Stimulated activated CD4-positive, alpha-beta T cell treated with anti-CD3 and anti-CD28 coated beads, Interleukin-12 subunit alpha, Interleukin-12 subunit beta, amount 100 ng/mL, for 4 hours (primary cell): Measurements from ENCODE around the gene GALNT17.
A peak's percentile ranks its signal among the peaks of the same experiment; 100 is the strongest.
"Not testable (repeated sequence)": the region's sequence is repeated elsewhere in the genome, so short reads cannot be mapped to it uniquely, and the experiment has no call there.

Experiments
- DNase-seq: peaks from one replicate; pipeline ENCODE4 v3.0.0-alpha.2; 2020

GALNT17 gene

DNA sequence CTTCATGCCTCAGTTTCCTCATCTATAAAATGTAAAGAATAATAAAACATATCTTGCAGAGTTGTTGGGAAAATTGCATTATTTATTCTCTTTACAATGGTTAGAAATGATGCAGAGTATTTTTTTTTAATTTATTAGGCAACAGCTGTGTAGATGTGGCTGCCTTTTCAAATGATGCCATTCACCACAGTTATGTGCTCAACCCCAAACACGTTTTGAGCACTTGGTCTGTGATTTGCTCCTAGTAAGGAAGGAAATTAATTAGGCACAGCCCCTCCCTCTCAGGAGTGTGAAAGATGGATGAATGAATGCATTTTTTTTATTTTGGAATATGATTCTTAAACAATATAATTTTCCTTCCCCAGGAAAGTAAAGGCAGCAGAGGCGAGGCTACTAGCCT lies 575.1 kb downstream of the GALNT17 start:
- no peak for DNase-seq

DNA sequence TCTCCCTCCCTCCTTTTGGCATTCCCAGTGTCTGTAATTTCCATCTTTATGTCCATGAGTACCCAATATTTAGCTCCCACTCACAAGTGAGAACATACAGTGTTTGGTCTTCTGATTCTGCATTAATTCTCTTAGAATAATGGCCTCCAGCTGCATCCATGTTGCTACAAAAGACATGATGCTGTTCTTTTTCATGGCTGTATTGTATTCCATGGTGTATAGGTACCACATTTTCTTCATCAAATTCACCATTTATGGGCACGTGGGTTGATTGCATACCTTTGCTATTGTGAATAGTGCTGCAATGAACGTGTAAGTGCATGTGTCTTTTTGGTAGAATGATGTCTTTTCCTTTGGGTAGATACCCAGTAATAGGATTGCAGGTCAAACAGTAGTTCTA lies 576.8 kb downstream of the GALNT17 start:
- no peak for DNase-seq

- no peak for DNase-seq
Observed at GRCh38 chr7:71710442-71710841, 578.5 kb downstream of the GALNT17 start.

DNA sequence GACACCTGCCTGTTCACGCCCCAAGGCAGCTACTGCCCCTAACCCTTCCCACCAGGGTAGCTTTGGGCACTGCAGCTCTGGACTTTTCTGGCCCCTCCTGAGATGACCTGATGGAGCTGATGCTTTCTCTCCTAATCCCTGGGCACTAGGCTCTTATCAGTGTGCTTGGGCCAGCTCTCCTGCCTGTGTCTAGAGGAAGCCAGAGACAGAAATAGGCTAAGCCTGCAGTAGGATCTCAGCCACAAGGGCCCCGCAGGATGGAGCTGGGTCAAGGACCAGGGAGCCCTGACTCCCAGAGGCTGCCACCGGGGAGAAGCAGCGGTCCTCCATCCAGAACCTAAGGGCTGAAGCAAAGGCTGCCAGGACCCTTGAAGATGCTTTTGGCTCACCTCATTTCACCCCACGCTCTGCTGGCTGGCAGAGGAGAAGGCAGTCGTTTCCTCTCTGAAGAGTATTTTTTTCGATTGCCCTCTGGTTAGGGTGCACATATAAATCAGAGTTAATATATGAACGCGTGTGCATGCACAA lies 580.8 kb downstream of the GALNT17 start:
- DNase-seq: no peak

DNA sequence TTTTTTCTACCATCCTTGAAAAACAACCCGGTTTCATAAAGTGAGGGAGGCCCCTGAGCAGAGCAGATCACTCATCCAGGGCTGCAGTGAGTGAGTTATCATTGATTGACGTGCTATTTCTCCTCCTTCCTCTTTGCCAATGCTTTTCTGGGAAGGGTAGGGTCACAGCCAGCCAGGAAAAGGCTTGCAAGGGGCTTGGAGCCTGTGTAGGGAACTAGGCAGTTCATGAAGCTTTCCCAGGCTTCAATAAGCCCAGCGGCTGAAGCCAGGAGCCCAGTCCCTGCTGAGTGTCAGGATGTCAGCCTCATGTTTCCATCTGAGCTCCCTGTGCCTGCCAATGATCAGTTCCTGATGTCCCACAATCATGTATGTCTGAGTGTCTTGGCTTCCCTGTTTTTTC lies 584.7 kb downstream of the GALNT17 start:
- no peak for DNase-seq

GRCh38 chr7:71718563-71718962 lies 586.6 kb downstream of the GALNT17 start:
- no peak for DNase-seq

- no peak for DNase-seq
Observed at GRCh38 chr7:71721742-71722141, 589.8 kb downstream of the GALNT17 start.

DNA sequence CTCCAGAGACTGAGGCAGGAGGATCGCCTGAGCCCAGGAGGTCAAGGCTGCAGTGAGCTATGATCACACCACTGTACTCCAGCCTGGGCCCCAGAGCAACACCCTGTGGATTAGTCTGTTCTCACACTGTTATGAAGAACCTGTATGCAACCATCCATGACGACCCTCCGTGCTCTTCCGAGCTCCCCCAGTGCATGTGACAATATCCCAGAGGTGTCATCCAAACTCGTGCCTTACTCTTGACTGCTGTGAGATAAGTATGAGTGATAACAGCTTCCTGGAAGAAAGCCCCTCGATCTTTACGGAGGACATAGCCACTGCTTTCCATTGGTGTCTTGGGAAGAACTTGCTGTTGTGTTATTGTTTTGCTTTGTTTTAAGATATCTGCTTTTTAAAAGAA lies 591.9 kb downstream of the GALNT17 start:
- no peak for DNase-seq

GRCh38 chr7:71727347-71727746 lies 595.4 kb downstream of the GALNT17 start:
- no peak for DNase-seq

- DNase-seq: no peak
Observed at GRCh38 chr7:71731740-71732139, 599.8 kb downstream of the GALNT17 start.

DNA sequence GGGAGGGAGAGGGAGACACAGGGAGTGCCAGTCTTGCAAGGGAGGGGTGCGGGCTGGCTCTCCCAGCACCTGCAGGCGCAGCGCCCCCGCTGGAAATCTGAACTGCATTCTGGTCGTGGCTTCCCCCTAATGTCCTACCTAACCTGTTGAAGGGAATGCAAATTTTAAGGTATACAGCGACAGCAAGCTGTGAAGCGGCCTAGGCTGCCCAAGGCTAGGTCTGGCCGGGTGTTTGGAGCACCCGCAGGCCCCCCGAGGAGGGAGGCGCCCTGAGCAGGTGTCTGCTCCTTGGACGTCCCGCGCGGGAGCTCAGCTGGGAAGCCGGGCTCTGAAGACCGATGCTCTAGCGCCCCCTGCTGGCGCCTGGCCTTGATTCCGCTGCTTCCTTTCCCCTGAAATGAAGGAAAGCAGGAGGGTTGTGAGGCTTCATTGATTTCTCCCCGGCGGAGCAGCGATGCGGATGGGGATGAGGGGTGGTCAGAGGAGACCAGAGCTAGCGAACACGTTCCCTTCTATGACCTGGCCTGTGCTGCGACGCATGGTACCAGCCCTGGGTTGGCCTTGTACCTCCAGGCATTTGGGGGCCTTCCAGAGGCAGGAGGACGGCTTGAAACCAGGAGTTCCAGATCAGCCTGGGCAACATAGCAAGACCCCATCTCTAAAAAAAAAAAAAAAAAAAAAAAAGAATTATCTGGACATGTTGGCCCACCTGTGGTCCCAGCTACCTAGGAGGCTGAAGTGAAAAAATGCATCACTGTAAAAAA lies 601.3 kb downstream of the GALNT17 start:
- DNase-seq: peak; percentile 57

DNA sequence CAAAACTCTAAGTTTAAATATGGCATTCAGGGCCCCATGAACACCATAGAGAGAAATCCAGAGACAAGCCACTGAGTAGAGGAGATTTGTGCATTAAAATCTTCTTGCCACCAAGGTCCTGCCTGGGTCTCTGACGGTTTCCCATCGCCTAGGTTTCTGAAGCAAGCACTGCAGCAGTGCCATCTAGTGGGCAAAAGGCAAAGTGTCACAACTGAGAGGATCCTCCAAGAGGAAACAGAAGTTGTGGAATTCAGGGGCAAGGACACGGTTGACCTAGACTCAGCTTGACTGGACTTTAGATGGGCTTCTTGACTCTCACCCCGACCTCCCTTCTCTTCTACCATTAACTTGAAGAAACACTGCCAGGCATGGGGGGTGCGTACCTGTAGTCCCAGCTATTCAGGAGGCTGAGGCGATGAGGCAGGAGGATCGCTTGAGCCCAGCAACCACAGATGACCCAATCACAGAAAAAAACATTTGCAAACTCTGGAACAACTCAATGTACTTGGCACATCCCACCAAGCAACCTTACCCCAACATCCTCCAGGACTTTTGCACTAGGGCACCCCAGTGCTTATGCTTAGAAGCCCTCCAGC lies 604.1 kb downstream of the GALNT17 start:
- peak; percentile 10 for DNase-seq

- DNase-seq: not testable (repeated sequence)
Observed at GRCh38 chr7:71737931-71738540, 606.1 kb downstream of the GALNT17 start.

DNA sequence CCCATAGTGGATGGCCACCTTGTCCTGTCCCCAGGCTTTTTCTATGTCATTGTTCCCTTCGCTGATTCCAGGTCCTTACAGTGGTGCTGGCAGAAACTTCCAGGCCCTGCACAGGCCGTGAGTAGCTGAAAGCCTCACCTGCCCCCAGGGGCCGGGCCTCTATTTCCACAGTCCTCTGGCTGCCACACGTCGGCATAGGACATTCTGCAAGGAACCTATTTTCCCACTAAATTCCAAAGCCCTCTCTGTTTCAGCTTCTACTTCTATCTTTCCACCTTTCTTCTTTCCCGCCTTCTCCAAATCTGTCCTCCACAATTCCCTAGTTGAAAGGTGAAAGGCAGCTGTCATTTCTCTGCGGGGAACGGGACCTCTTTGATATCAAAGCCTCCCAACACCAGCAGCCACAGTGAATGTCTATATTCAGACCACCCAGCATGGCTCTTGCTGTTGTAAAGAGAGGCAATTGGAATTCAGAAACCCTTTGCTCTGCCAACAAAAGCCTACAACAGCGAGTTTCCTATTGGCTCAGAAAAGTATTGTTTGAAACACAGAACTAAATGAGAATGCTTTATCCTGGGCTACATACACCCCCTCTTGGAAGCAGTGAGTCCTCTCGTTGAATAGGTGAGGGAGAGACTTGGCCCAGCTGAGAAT lies 607.7 kb downstream of the GALNT17 start:
- no peak for DNase-seq

- no peak for DNase-seq
Observed at GRCh38 chr7:71740174-71740560, 608.2 kb downstream of the GALNT17 start.

- DNase-seq: no peak
Observed at GRCh38 chr7:71746006-71746405, 614.1 kb downstream of the GALNT17 start.

DNA sequence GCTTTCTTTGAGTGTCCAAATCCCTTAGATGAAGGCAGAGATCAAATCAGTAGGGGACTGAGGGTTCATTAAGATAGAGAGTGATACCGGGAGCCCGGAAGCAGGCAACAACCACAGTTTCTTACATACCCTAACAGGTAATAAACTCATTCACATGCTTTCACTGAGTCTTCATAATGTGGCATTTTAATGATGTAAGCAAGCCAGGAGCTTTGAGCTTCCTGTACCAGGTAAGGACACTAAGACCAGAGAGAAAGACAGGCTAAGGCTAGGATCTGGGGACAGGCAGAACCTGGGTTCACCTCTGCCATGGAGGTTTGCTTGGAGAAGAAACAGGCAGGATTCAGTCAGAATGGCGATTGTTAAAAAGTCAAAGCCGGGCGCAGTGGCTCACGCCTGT lies 618.3 kb downstream of the GALNT17 start:
- no peak for DNase-seq

- peak; percentile 15 for DNase-seq
Observed at GRCh38 chr7:71752171-71752935, 620.4 kb downstream of the GALNT17 start.

GRCh38 chr7:71753236-71753635 lies 621.3 kb downstream of the GALNT17 start:
- DNase-seq: no peak

DNA sequence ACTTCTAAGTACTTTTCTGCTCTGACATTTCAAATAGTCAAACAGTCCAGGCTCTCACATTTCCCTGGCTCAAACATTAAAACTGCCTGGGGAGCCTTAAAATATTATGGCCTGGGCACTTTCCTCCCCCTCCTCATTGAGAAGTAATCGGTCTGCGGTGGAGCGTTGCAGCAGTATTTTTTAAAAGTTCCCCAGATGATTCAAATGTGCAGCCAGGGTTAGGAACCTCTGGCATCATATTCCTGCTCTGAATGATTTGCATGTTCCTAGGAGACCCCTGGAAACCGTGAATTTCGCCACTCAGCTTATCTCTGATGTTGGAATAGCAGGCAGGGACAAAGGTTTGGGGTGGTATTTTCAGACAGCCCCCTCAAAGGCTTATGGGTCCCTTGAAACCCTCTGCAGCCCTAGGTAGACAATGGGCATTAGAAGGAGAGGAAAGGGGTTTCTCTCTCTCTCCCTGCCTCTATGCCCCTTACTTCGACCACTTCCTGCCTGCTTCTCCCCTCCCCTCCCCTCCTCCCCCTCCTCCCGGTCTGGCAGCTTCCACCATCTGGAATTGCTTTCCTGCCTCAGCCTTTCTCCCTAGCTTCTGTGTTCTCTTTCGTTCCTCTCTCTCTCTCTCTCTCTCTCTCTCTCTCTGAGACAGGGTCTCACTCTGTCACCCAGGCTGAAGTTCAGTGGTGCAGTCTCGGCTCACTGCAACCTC lies 622.2 kb downstream of the GALNT17 start:
- DNase-seq: no peak

GRCh38 chr7:71754828-71755227 lies 622.9 kb downstream of the GALNT17 start:
- DNase-seq: no peak

GRCh38 chr7:71761336-71761735 lies 629.4 kb downstream of the GALNT17 start:
- DNase-seq: no peak
